NCI-H1436 treated with DMSO at 0.1 percent for 48 hours (cell line): ENCODE data around the gene JAK3.
"Not testable (repeated sequence)": the region's sequence is repeated elsewhere in the genome, so short reads cannot be mapped to it uniquely, and the experiment has no call there.

Experiments
- DNase-seq: peaks from one replicate; lab custom pipeline; 2025; lab: John Stamatoyannopoulos, UW

The JAK3 gene

GRCh38 chr19:17777840-17778239 lies 69.9 kb downstream of the JAK3 start:
- DNase-seq, result not testable (repeated sequence)

GRCh38 chr19:17775991-17776803 lies 71.6 kb downstream of the JAK3 start:
- no peak for DNase-seq

GRCh38 chr19:17775245-17775927 lies 72.4 kb downstream of the JAK3 start:
- no peak for DNase-seq
